ENCODE data around the gene UIMC1. TPM values are rescaled to one million over a fixed set of nuclear protein-coding genes. Genes with fewer than 3 reads are reported as not detected.

The UIMC1 gene
- total RNA-seq, 1 donor from 2014 or later = 46.6 TPM

- Mint-ChIP-seq H3K9me3 (no peaks in the 10 kb centered on the region), H3K4me1 (peaks cover 26% of the 10 kb centered on the region), H3K27ac (ENCODE audit: unreplicated experiment) (no peak overlapping the region), H3K4me3 (no peak overlapping the region), H3K36me3 (ENCODE audit: low read depth) (no peaks in the 10 kb centered on the region), H3K27me3 (ENCODE audit: low read depth) (peaks cover 33% of the 10 kb centered on the region)
- TF ChIP-seq CTCF (conservative IDR thresholded peaks at IDR 0.05) = no peak
- no peak for DNase-seq (ENCODE audit: low read depth, low spot score)
These were observed 140.6 kb downstream of the UIMC1 start for GRCh38 chr5:176865964-176866363.

- peaks cover 23% of the 10 kb centered on the region for H3K4me1 Mint-ChIP-seq
- H3K36me3 Mint-ChIP-seq (ENCODE audit: low read depth) = no peaks in the 10 kb centered on the region
- no peaks in the 10 kb centered on the region for H3K9me3 Mint-ChIP-seq
- TF ChIP-seq CTCF (conservative IDR thresholded peaks at IDR 0.05) = no peak
- H3K27me3 Mint-ChIP-seq (ENCODE audit: low read depth) = peaks cover 27% of the 10 kb centered on the region
- no peak overlapping the region for H3K4me3 Mint-ChIP-seq
- H3K27ac Mint-ChIP-seq (ENCODE audit: unreplicated experiment) = no peak overlapping the region
- DNase-seq (ENCODE audit: low read depth, low spot score) = no peak
These were observed 141.8 kb downstream of the UIMC1 start for GRCh38 chr5:176864755-176865154.

GRCh38 chr5:176863765-176864098 lies 142.8 kb downstream of the UIMC1 start:
- Mint-ChIP-seq H3K4me1 (peaks cover 23% of the 10 kb centered on the region), H3K9me3 (no peaks in the 10 kb centered on the region), H3K36me3 (ENCODE audit: low read depth) (no peaks in the 10 kb centered on the region), H3K27me3 (ENCODE audit: low read depth) (peaks cover 28% of the 10 kb centered on the region), H3K27ac (ENCODE audit: unreplicated experiment) (peak overlapping the region; percentile 27), H3K4me3 (no peak overlapping the region)
- TF ChIP-seq CTCF (conservative IDR thresholded peaks at IDR 0.05) = no peak
- no peak for DNase-seq (ENCODE audit: low read depth, low spot score)

GRCh38 chr5:176863041-176863764 lies 143.4 kb downstream of the UIMC1 start:
- no peak for DNase-seq (ENCODE audit: low read depth, low spot score)
- Mint-ChIP-seq H3K27me3 (ENCODE audit: low read depth) (peaks cover 33% of the 10 kb centered on the region), H3K36me3 (ENCODE audit: low read depth) (no peaks in the 10 kb centered on the region), H3K4me1 (peaks cover 23% of the 10 kb centered on the region), H3K4me3 (no peak overlapping the region), H3K27ac (ENCODE audit: unreplicated experiment) (no peak overlapping the region), H3K9me3 (no peaks in the 10 kb centered on the region)
- no peak for TF ChIP-seq CTCF (conservative IDR thresholded peaks at IDR 0.05)

- DNase-seq (ENCODE audit: low read depth, low spot score) = no peak
- no peak overlapping the region for H3K4me3 Mint-ChIP-seq
- peaks cover 37% of the 10 kb centered on the region for H3K27me3 Mint-ChIP-seq (ENCODE audit: low read depth)
- no peak for TF ChIP-seq CTCF (conservative IDR thresholded peaks at IDR 0.05)
- H3K36me3 Mint-ChIP-seq (ENCODE audit: low read depth) = no peaks in the 10 kb centered on the region
- H3K9me3 Mint-ChIP-seq = no peaks in the 10 kb centered on the region
- no peak overlapping the region for H3K27ac Mint-ChIP-seq (ENCODE audit: unreplicated experiment)
- peaks cover 21% of the 10 kb centered on the region for H3K4me1 Mint-ChIP-seq
These were observed 144.1 kb downstream of the UIMC1 start for GRCh38 chr5:176862330-176862995.
